SK-N-SH (cell line): ENCODE measurements around the gene KIZ. TPM values are rescaled to one million over a fixed set of nuclear protein-coding genes. Genes with fewer than 3 reads are reported as not detected.

Experiments used
- CTCF ChIA-PET: fragments of 300-600, 350-600 bp; formaldehyde crosslinking; extraction: SDS; loops from one replicate; lab custom pipeline; 2021; lab: Yijun Ruan, JAX
- POLR2A ChIA-PET: fragments of 350-600 bp; sonication (Branson Sonifier 250); formaldehyde crosslinking; extraction: SDS; loops from one replicate; lab custom pipeline; 2020; ENCODE audit warnings: antibody characterized with exemption, inconsistent platforms; lab: Yijun Ruan, JAX
- DNase-seq: peaks from one replicate; pipeline ENCODE4 v3.0.0; 2012
- H2AFZ ChIP-seq: fragments of 200-600 bp; sonication (generic); 2 replicates; pipeline ENCODE4 v1.8.1; 2016; ENCODE audit warnings: antibody characterized with exemption, mild to moderate bottlenecking, low read depth
- H3F3A ChIP-seq: fragments of 200-600 bp; sonication (generic); replicated peaks from 2 replicates; pipeline ENCODE3; 2016; ENCODE audit warnings: antibody characterized with exemption, mild to moderate bottlenecking; ENCODE audit not compliant: insufficient read depth
- H3K27ac ChIP-seq, 2 experiments: fragments of 200-500 bp in 1 of 2; fragments of 200-600 bp in 1 of 2; sonication (Bioruptor generic) in 1 of 2; sonication (generic), shearing (Covaris generic) in 1 of 2; 2 replicates each; pipeline versions ENCODE4 v1.5.1 to v1.6.1; 2014 to 2016; ENCODE audit warnings: low read depth in 2 of 2, inconsistent platforms in 1 of 2, low read length in 1 of 2, mild to moderate bottlenecking in 1 of 2, mixed read lengths in 1 of 2
- H3K27me3 ChIP-seq: fragments of 200-600 bp; sonication (generic), shearing (Covaris generic); 2 replicates; pipeline ENCODE4 v1.6.1; 2016; ENCODE audit warnings: mixed run types; ENCODE audit not compliant: insufficient read depth
- H3K36me3 ChIP-seq, 2 experiments: fragments of 200-500 bp in 1 of 2; fragments of 200-600 bp in 1 of 2; sonication (Bioruptor generic) in 1 of 2; sonication (generic) in 1 of 2; replicated peaks in 1 of 2; 2 replicates each; pipeline versions ENCODE3 to v1.5.1; 2014 to 2016; ENCODE audit warnings: low read length in 1 of 2, mild to moderate bottlenecking in 1 of 2; ENCODE audit not compliant: insufficient read depth in 2 of 2, control insufficient read depth in 1 of 2
- H3K4me1 ChIP-seq, 2 experiments: fragments of 200-500 bp in 1 of 2; fragments of 200-600 bp in 1 of 2; sonication (Bioruptor generic) in 1 of 2; sonication (generic), shearing (Covaris generic) in 1 of 2; 2 replicates each; pipeline versions ENCODE4 v1.5.1 to v1.6.1; 2014 to 2016; ENCODE audit warnings: low read depth in 1 of 2, low read length in 1 of 2, mixed run types in 1 of 2; ENCODE audit not compliant: insufficient read depth in 2 of 2, control insufficient read depth in 1 of 2
- H3K4me2 ChIP-seq: fragments of 200-600 bp; sonication (generic), shearing (Covaris generic); 2 replicates; pipeline ENCODE4 v1.6.1; 2017; ENCODE audit warnings: mixed run types
- H3K4me3 ChIP-seq, 2 experiments: fragments of 200-500 bp in 1 of 2; fragments of 200-600 bp in 1 of 2; sonication (Bioruptor generic) in 1 of 2; sonication (generic), shearing (Covaris generic) in 1 of 2; 2 replicates each; pipeline versions ENCODE4 v1.5.1 to v1.8.1; 2014 to 2016; ENCODE audit warnings: low read depth in 2 of 2, inconsistent platforms in 1 of 2, low read length in 1 of 2, mild to moderate bottlenecking in 1 of 2, mixed read lengths in 1 of 2, moderate library complexity in 1 of 2
- H3K79me2 ChIP-seq: fragments of 200-600 bp; sonication (generic); 2 replicates; pipeline ENCODE4 v1.8.1; 2017; ENCODE audit warnings: mild to moderate bottlenecking; ENCODE audit not compliant: insufficient read depth
- H3K9ac ChIP-seq: fragments of 200-600 bp; sonication (generic); 2 replicates; pipeline ENCODE4 v1.6.1; 2017; ENCODE audit warnings: mixed run types
- H3K9me2 ChIP-seq: fragments of 200-600 bp; sonication (generic); 2 replicates; pipeline ENCODE4 v1.6.1; 2017; ENCODE audit warnings: mixed run types
- H3K9me3 ChIP-seq: fragments of 200-600 bp; sonication (generic); 2 replicates; pipeline ENCODE4 v1.6.1; 2017; ENCODE audit warnings: mixed run types, mild to moderate bottlenecking, moderate library complexity
- H4K20me1 ChIP-seq: fragments of 200-600 bp; sonication (generic); 2 replicates; pipeline ENCODE4 v1.6.1; 2017; ENCODE audit warnings: mild to moderate bottlenecking, mixed run types; ENCODE audit not compliant: insufficient read depth
- ELF1 ChIP-seq: IDR thresholded peaks from 2 replicates; pipeline ENCODE4 v1.4.0; 2012
- EZH2phosphoT487 ChIP-seq: fragments of 200-600 bp; sonication (generic); IDR thresholded peaks from 2 replicates; pipeline ENCODE4 v1.6.1; 2017; ENCODE audit warnings: low read depth, mixed run types, mild to moderate bottlenecking, antibody characterized with exemption, moderate library complexity, borderline replicate concordance
- FOSL2 ChIP-seq: IDR thresholded peaks from 2 replicates; pipeline ENCODE4 v1.4.0; 2012; ENCODE audit warnings: low read depth, mild to moderate bottlenecking, moderate library complexity, borderline replicate concordance
- FOXM1 ChIP-seq: IDR thresholded peaks from 2 replicates; pipeline ENCODE4 v1.4.0; 2012; ENCODE audit warnings: low read depth, mild to moderate bottlenecking
- JUND ChIP-seq: IDR thresholded peaks from 2 replicates; pipeline ENCODE4 v1.4.0; 2012
- MAX ChIP-seq: IDR thresholded peaks from 2 replicates; pipeline ENCODE4 v1.4.0; 2012; ENCODE audit warnings: low read depth
- MXI1 ChIP-seq: IDR thresholded peaks from 2 replicates; pipeline ENCODE4 v1.6.1; 2012; ENCODE audit warnings: mild to moderate bottlenecking, low read depth, low read length, improper control_type of control experiment
- NFIC ChIP-seq: IDR thresholded peaks from 2 replicates; pipeline ENCODE4 v1.4.0; 2012; ENCODE audit warnings: borderline replicate concordance
- POLR2AphosphoS5 ChIP-seq: IDR thresholded peaks from 2 replicates; pipeline ENCODE4 v1.6.1; 2012; ENCODE audit warnings: low read depth, low read length
- RAD21 ChIP-seq: IDR thresholded peaks from 2 replicates; pipeline ENCODE4 v1.6.1; 2012; ENCODE audit warnings: mild to moderate bottlenecking, low read length
- RFX5 ChIP-seq: IDR thresholded peaks from 2 replicates; pipeline ENCODE4 v1.6.1; 2012; ENCODE audit warnings: mild to moderate bottlenecking, improper control_type of control experiment, low read length
- RXRA ChIP-seq: IDR thresholded peaks from 2 replicates; pipeline ENCODE4 v1.4.0; 2012; ENCODE audit warnings: low read depth, mild to moderate bottlenecking, borderline replicate concordance
- SMC3 ChIP-seq: IDR thresholded peaks from 2 replicates; pipeline ENCODE4 v1.6.1; 2012; ENCODE audit warnings: low read depth, low read length, improper control_type of control experiment
- TCF12 ChIP-seq: IDR thresholded peaks from 2 replicates; pipeline ENCODE4 v1.4.0; 2012
- TEAD4 ChIP-seq: IDR thresholded peaks from 2 replicates; pipeline ENCODE4 v1.4.0; 2012; ENCODE audit warnings: mild to moderate bottlenecking, borderline replicate concordance; ENCODE audit not compliant: insufficient read depth
- USF2 ChIP-seq: fragments of 150-350 bp; IDR thresholded peaks from 2 replicates; pipeline ENCODE4 v1.6.1; 2017; ENCODE audit warnings: antibody characterized with exemption, low read length, low read depth, borderline replicate concordance
- WGBS: methylation state at CpG from one replicate; pipeline ENCODE4 v1.1.6; 2017; ENCODE audit warnings: low lambda C conversion rate; 5-methylcytosine and 5-hydroxymethylcytosine counted together
- polyA plus RNA-seq, 3 experiments: library from polyadenylated mRNA; depleted of rRNA; stranded (reverse); fragments of >200 nt; gene quantifications; 2 replicates each; pipeline ENCODE4 v1.2.3, GENCODE V29; 2012
- TF ChIP-seq, protein P1 (sequence below): fragments of 200-600 bp; sonication (generic); IDR thresholded peaks from 2 replicates; pipeline ENCODE4 v1.6.1; 2017; ENCODE audit warnings: antibody characterized with exemption, mild to moderate bottlenecking, moderate library complexity
- TF ChIP-seq, protein P2 (sequence below): IDR thresholded peaks from 2 replicates; pipeline ENCODE4 v1.4.0; 2012; ENCODE audit warnings: low read depth, borderline replicate concordance

The KIZ gene
- polyA plus RNA-seq, 1 of the 3 experiments (the other 2 are of a cell fraction): 3.9 TPM

GRCh38 chr20:21149344-21149743 lies 23.5 kb downstream of the KIZ start:
- peaks cover 3% of the 10 kb centered on the region for H3F3A ChIP-seq
- no peaks in the 10 kb centered on the region for H3K27me3 ChIP-seq
- H3K4me2 ChIP-seq: no peak overlapping the region
- POLR2A ChIA-PET: no interaction called here
- WGBS: 81% methylated on average over 9 of the region's 9 CpGs
- peaks cover 0 to 8% of the 10 kb centered on the region in 2 experiments; a peak in 2 of 4 replicates for H3K4me1 ChIP-seq
- no peaks in the 10 kb centered on the region for H3K36me3 ChIP-seq
- no peak overlapping the region for H3K9ac ChIP-seq
- H3K79me2 ChIP-seq: no peaks in the 10 kb centered on the region
- H3K9me3 ChIP-seq: no peaks in the 10 kb centered on the region
- no peak overlapping the region for H3K27ac ChIP-seq
- H3K9me2 ChIP-seq: no peaks in the 10 kb centered on the region
- DNase-seq: no peak
- no peak overlapping the region for H3K4me3 ChIP-seq
- no peak overlapping the region for H2AFZ ChIP-seq
- H4K20me1 ChIP-seq: no peaks in the 10 kb centered on the region
- CTCF ChIA-PET: interaction anchor here (1.8 kb wide), 1 partner anchor 86 kb away, joined by 6 read pairs; no protein-coding TSS in a partner anchor
- TF ChIP-seq, protein P1, sequence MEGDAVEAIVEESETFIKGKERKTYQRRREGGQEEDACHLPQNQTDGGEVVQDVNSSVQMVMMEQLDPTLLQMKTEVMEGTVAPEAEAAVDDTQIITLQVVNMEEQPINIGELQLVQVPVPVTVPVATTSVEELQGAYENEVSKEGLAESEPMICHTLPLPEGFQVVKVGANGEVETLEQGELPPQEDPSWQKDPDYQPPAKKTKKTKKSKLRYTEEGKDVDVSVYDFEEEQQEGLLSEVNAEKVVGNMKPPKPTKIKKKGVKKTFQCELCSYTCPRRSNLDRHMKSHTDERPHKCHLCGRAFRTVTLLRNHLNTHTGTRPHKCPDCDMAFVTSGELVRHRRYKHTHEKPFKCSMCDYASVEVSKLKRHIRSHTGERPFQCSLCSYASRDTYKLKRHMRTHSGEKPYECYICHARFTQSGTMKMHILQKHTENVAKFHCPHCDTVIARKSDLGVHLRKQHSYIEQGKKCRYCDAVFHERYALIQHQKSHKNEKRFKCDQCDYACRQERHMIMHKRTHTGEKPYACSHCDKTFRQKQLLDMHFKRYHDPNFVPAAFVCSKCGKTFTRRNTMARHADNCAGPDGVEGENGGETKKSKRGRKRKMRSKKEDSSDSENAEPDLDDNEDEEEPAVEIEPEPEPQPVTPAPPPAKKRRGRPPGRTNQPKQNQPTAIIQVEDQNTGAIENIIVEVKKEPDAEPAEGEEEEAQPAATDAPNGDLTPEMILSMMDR: no peak
- TF ChIP-seq MXI1: no peak
- TF ChIP-seq USF2: no peak
- no peak for TF ChIP-seq EZH2phosphoT487
- TF ChIP-seq TEAD4: no peak
- no peak for TF ChIP-seq RFX5
- TF ChIP-seq FOSL2: no peak
- TF ChIP-seq NFIC: no peak
- TF ChIP-seq, protein P2, sequence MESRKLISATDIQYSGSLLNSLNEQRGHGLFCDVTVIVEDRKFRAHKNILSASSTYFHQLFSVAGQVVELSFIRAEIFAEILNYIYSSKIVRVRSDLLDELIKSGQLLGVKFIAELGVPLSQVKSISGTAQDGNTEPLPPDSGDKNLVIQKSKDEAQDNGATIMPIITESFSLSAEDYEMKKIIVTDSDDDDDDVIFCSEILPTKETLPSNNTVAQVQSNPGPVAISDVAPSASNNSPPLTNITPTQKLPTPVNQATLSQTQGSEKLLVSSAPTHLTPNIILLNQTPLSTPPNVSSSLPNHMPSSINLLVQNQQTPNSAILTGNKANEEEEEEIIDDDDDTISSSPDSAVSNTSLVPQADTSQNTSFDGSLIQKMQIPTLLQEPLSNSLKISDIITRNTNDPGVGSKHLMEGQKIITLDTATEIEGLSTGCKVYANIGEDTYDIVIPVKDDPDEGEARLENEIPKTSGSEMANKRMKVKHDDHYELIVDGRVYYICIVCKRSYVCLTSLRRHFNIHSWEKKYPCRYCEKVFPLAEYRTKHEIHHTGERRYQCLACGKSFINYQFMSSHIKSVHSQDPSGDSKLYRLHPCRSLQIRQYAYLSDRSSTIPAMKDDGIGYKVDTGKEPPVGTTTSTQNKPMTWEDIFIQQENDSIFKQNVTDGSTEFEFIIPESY: no peak
- no peak for TF ChIP-seq RAD21
- TF ChIP-seq ELF1: no peak
- TF ChIP-seq SMC3: no peak
- TF ChIP-seq FOXM1: no peak
- TF ChIP-seq RXRA: no peak
- no peak for TF ChIP-seq POLR2AphosphoS5
- TF ChIP-seq MAX: no peak
- no peak for TF ChIP-seq TCF12
- TF ChIP-seq JUND: no peak
